Subcutaneous adipose tissue (tissue), 4 donors: Measurements from ENCODE around the gene TMEM175. TPM values are rescaled to one million over a fixed set of nuclear protein-coding genes. Genes with fewer than 3 reads are reported as not detected.

Experiments used
- CTCF ChIP-seq: fragments of 450-650 bp; IDR thresholded peaks from one replicate; pipeline ENCODE4 v1.5.1; 2016; ENCODE audit warnings: low read depth, mild to moderate bottlenecking, control low read depth, antibody characterized with exemption, moderate library complexity
- total RNA-seq, 4 donors: library from RNA; depleted of rRNA; stranded (reverse); fragments of >200 nt; gene quantifications; one replicate each; pipeline ENCODE4 v1.1.0, GENCODE V29; 2016

The TMEM175 gene
- total RNA-seq, 4 donors from 2014 or later: 18.5 to 38.1 (median 21.4) TPM

GRCh38 chr4:911871-912490, 20.3 kb upstream of the TMEM175 start:
- no peak for TF ChIP-seq CTCF

- no peak for TF ChIP-seq CTCF
Observed at GRCh38 chr4:912548-913279, 19.5 kb upstream of the TMEM175 start.

- no peak for TF ChIP-seq CTCF
Observed at GRCh38 chr4:913280-913618, 19.0 kb upstream of the TMEM175 start.

- no peak for TF ChIP-seq CTCF
Observed at GRCh38 chr4:914531-914930, 17.7 kb upstream of the TMEM175 start.

- TF ChIP-seq CTCF: no peak
Observed at GRCh38 chr4:915041-915474, 17.2 kb upstream of the TMEM175 start.

- no peak for TF ChIP-seq CTCF
Observed at GRCh38 chr4:915595-915994, 16.7 kb upstream of the TMEM175 start.

GRCh38 chr4:917466-917865, 14.8 kb upstream of the TMEM175 start:
- TF ChIP-seq CTCF: no peak
